M059J (cell line): ENCODE data around the gene CALHM2. TPM values are rescaled to one million over a fixed set of nuclear protein-coding genes. Genes with fewer than 3 reads are reported as not detected.
"Not testable (repeated sequence)": the region's sequence is repeated elsewhere in the genome, so short reads cannot be mapped to it uniquely, and the experiment has no call there.

Experiments used
- DNase-seq: peaks from one replicate; pipeline ENCODE4 v3.0.0-alpha.2; 2012; ENCODE audit warnings: low read depth
- total RNA-seq: library from RNA; depleted of rRNA; stranded (reverse); fragments of >200 nt; shearing (Covaris generic); gene quantifications from 2 replicates; pipeline ENCODE4 v1.2.3, GENCODE V29; 2014; rRNA removed

CALHM2 gene
- total RNA-seq, 1 experiment from 2014 or later, result 33.3 TPM

- DNase-seq, result no peak
Measured at GRCh38 chr10:103417601-103418000, 34.6 kb downstream of the CALHM2 start.

GRCh38 chr10:103417148-103417469 lies 35.1 kb downstream of the CALHM2 start:
- DNase-seq, result not testable (repeated sequence)

- DNase-seq, result peak; percentile 68
Measured at GRCh38 chr10:103416436-103417147, 35.6 kb downstream of the CALHM2 start.

GRCh38 chr10:103415581-103415980 lies 36.6 kb downstream of the CALHM2 start:
- no peak for DNase-seq

GRCh38 chr10:103413564-103413963 lies 38.6 kb downstream of the CALHM2 start:
- no peak for DNase-seq

GRCh38 chr10:103397191-103397825 lies 54.9 kb downstream of the CALHM2 start:
- DNase-seq, result no peak

- no peak for DNase-seq
Measured at GRCh38 chr10:103396789-103397087, 55.4 kb downstream of the CALHM2 start.

Other genes with a start within 250 kb of the CALHM2 start
- 0.12 TPM in 1 of 2 replicates, not detected in the other for gene RPEL1, start 206.5 kb downstream of the CALHM2 start, total RNA-seq
- not detected in 2 replicates for gene INA, start 175.2 kb downstream of the CALHM2 start, total RNA-seq
- 16.8 and 26.6 TPM in 2 replicates for gene PCGF6, start 101.2 kb downstream of the CALHM2 start, total RNA-seq
- 4.9 and 7.6 TPM in 2 replicates for gene TAF5, start 84.4 kb downstream of the CALHM2 start, total RNA-seq
- gene ATP5MK, start 55.9 kb downstream of the CALHM2 start, total RNA-seq, result 454 and 610 TPM in 2 replicates
- 16.3 and 16.5 TPM in 2 replicates for gene PDCD11, start 55.7 kb downstream of the CALHM2 start, total RNA-seq
- not detected in 2 replicates for gene CALHM1, start 6.5 kb upstream of the CALHM2 start, total RNA-seq
- 0.39 TPM in 1 of 2 replicates, not detected in the other for gene CALHM3, start 26.9 kb upstream of the CALHM2 start, total RNA-seq
- gene NEURL1, start 41.3 kb upstream of the CALHM2 start, total RNA-seq, result 4.5 and 19.9 TPM in 2 replicates